SIG-M5 treated with dmso at 0.1 percent for 504 hours (cell line): Measurements from ENCODE around the gene PNLIPRP2.

Source experiments
- DNase-seq: peaks from one replicate; lab custom pipeline; 2025; ENCODE audit not compliant: unreplicated experiment; lab: John Stamatoyannopoulos, UW

PNLIPRP2 gene

GRCh38 chr10:116679351-116679750 is 58.6 kb downstream of the PNLIPRP2 start:
- no peak for DNase-seq

DNA sequence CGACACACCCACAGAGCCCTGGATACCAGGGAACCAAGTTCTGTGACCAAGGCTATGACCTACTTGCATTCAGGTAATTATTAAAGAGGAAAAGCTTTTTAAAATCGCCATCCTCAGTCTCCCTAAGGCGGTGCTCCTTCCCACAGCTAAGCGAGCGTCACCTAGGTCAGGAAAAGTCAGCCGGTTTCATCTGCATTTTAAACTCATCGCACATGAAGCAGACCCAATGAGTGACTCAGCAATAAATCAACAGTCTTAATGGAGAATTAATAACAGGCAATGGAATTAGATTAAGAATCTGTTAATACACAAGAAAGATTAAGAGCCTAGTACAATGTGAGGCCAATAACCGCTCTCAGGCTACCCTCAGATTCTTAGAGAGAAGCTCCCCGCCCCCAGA is 62.4 kb downstream of the PNLIPRP2 start:
- DNase-seq, result no peak

- no peak for DNase-seq
These were observed 63.1 kb downstream of the PNLIPRP2 start for GRCh38 chr10:116683821-116684220.

- DNase-seq, result no peak
These were observed 64.0 kb downstream of the PNLIPRP2 start for GRCh38 chr10:116684781-116685180.

DNA sequence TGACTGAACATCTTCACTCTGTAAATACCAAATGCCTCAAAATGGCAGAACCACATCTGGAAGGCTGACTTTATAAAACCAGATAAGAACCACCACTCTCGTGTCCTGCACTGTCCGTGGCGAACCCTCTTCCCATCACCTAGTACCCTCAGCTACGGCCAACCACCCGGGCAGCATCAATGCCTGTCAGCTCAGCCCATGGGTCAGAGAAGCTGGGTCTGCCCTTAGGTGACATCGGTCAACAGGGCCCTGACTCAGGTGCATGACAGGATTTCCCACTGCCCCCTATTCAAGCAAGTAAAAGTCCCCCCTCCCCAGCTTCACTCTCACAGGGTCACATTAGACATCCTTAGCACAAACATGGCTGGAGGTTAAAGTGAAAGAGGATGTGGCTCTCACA is 65.1 kb downstream of the PNLIPRP2 start:
- no peak for DNase-seq

DNA sequence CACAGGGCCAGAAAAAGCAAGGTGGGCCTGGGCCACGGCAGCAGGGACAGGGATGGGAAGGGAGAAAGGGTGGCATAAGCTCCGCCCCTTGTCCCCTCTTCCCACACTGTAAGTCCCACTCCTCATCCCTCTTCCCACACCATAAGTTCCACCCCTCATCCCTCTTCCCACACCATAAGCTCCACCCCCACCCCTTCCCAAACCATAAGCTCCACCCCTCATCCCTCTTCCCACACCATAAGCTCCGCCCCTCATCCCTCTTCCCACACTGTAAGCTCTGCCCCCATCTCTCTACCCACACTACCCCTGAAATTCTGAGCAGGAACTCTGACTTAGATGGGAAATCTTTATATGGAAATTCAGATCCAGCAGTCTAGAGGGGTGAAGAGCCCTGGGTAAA is 65.9 kb downstream of the PNLIPRP2 start:
- no peak for DNase-seq

DNA sequence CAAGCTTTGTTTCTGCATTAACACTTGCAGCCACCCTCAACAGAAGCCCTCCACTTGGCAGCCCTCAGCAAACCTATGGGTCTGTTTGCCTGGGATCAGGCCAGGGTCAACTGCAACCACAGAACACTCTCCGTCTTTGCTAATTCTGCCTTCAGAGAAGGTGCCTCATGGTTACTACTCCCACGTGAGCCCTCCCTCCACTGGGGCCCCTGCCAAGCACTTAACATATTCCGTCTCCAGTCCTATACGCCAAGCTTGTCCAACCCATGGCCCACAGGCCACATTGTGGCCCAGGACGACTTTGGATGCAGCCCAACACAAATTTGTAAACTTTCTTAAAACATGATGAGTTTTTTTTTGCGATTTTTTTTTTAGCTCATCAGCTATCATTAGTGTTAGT is 66.9 kb downstream of the PNLIPRP2 start:
- DNase-seq, result no peak

DNA sequence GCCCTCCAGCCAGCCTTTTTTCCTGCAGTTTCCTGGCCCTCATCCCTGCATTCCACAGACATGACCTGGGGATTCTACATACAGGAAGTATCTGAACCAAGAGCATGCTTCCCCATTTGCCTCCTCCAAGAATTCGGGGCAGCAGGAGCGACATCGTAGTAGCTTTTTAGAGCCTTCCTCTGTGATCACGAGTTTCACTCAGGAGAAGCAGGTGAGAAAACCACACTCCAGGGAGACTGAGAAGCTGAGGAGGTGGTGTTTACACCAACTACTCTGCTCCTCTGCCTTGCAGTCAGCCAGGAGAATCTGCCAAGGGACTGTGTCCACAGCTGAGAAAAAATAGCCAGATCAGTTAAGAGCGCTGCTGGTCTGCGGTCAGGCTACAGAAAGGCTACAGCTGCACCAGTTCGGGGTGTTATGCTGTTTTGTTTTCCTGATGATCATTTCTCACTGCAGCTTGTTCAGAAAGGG is 67.5 kb downstream of the PNLIPRP2 start:
- no peak for DNase-seq

DNA sequence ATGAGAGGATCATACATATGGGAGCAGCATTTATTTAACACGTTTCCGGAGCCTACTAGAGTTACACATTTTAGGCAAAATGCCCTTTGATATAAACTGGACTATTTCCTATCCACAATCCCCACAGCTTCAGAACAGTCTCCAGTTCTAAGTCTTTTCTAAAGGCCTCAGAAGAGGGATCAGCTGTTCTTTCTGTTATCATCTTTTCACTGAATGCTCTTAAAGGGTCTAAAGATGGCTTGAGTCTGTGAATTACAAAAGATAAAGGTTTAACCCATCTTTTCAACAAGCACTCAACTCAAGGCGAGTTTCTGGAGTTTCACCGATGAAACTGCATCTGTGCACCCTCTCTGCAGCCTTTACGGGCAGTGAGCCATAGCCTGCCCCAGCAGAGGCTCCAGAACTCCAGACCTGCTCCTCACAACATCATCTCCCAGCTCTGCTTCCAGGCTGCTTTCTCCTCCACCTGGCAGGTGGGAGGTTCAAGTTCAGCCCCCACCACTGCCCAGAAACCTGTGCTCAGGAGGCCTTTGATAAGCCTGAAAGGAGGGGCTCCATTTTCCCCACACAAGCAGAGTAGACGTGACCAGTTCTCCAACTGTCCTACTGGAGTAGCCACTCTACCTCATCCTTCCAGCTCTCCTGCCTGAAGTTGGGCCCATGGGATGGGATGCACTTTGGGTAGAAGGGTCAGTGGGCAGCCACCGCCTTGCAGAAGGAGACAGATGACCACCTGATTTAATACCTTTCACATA is 68.2 kb downstream of the PNLIPRP2 start:
- no peak for DNase-seq

DNA sequence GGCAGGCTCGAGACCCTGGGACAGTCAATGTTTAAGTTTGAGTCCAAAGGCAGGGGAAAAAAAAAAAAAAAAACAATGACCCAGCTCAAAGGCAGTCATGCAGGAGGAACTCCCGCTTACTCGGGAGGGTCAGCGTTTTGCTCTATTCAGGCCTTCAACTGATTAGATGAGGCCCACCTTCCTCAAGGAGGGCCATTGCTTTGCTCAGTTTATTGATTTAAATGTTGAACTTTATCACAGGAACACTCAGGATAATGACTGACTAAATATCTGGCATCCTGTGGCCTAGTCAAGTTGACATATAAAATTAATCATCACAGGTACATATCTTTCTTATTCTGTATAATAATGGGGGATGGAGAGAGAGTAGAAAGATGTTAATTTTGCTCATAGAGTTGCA is 69.0 kb downstream of the PNLIPRP2 start:
- no peak for DNase-seq

GRCh38 chr10:116690356-116691322 is 69.9 kb downstream of the PNLIPRP2 start:
- no peak for DNase-seq

DNA sequence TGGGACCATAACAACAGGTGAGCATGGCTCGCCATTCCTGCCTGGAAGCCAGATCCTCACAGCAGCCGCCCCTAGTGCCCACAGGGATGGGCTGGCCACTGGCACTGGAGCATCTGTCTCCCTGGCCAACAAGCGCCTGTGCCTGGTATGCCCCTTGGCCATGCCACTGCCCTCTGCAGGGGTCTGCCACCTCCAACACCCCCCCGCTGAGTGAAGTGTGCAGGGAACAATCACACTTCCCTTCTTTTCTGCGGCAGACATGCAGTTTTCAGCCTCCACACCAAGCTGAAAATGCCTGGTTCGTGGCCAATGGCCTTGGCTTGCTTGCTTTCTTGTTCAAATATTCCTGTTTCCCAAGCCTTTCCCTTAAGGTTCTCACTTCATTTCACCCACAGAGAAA is 70.9 kb downstream of the PNLIPRP2 start:
- DNase-seq, result no peak

DNA sequence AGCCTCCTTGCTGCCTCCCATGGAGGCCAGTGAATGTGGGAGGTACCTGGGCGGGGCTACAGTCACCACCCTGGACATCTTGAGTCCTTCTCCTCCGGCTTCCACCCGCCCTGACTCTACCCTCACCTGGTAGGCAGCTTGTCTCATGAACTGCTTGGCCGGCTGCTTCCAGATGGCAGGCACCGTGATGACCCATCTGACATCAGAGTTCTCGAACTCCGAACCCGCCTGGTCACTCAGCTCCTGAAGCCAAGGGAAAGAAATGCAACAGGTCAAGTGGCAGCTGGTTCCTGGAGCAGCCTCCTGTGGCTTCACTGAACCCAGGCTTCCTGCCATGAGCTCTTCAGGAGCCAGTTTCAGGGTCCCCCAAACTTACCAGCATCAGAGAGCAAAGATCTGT is 71.5 kb downstream of the PNLIPRP2 start:
- no peak for DNase-seq

- DNase-seq, result peak; percentile 1
These were observed 73.6 kb downstream of the PNLIPRP2 start for GRCh38 chr10:116694243-116694926.
